Measurements from ENCODE around the gene MLST8.

DNA sequence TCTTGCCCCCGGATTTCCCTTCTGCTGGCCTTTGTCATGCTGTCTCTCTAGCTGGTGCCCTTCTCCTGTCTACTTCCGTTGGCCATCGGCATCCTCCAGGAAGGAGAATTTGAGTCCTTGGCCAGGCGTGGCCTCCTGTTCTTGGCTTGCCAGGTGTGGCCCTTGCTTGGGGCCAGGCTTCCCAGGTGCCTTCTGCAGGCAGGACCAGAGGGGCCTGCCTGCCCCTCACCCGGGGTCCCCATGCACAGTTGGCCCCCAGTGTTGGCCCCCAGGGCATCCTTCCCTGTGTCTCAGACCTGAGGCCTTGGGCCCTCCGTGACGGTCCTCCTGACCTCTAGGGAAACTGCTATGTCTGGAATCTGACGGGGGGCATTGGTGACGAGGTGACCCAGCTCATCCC, 2.6 kb downstream of the MLST8 start:
- TF ChIP-seq, protein P1, sequence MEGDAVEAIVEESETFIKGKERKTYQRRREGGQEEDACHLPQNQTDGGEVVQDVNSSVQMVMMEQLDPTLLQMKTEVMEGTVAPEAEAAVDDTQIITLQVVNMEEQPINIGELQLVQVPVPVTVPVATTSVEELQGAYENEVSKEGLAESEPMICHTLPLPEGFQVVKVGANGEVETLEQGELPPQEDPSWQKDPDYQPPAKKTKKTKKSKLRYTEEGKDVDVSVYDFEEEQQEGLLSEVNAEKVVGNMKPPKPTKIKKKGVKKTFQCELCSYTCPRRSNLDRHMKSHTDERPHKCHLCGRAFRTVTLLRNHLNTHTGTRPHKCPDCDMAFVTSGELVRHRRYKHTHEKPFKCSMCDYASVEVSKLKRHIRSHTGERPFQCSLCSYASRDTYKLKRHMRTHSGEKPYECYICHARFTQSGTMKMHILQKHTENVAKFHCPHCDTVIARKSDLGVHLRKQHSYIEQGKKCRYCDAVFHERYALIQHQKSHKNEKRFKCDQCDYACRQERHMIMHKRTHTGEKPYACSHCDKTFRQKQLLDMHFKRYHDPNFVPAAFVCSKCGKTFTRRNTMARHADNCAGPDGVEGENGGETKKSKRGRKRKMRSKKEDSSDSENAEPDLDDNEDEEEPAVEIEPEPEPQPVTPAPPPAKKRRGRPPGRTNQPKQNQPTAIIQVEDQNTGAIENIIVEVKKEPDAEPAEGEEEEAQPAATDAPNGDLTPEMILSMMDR (IDR thresholded peaks at IDR 0.05) = no peak
- TF ChIP-seq POLR2A (IDR thresholded peaks at IDR 0.05) = no peak
